ENCODE data around the gene LSG1.
"Not testable (repeated sequence)": the region's sequence is repeated elsewhere in the genome, so short reads cannot be mapped to it uniquely, and the experiment has no call there.

The LSG1 gene

GRCh38 chr3:194657439-194657838 is 14.6 kb downstream of the LSG1 start:
- no peak for DNase-seq (ENCODE audit: low read depth, low spot score)

DNA sequence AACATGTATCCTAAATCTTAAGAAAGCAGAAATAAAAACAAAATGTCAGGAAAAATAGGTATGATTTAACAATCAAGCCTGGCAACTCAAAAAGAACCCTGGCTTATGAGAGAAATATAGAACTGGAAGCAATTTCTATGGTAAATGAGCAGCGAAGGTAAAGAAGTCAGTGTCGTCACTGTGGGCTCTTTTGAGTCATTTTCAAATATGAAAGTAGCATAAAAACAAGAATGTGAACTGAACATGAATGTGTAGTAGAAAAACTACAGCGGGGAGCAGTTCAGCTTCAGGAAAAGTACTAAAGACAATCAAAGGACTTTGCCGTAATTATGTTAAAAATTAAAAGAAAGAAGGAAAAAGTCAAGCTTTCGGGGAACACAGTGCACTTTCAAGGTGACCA is 17.5 kb downstream of the LSG1 start:
- DNase-seq (ENCODE audit: low read depth, low spot score) = no peak

DNA sequence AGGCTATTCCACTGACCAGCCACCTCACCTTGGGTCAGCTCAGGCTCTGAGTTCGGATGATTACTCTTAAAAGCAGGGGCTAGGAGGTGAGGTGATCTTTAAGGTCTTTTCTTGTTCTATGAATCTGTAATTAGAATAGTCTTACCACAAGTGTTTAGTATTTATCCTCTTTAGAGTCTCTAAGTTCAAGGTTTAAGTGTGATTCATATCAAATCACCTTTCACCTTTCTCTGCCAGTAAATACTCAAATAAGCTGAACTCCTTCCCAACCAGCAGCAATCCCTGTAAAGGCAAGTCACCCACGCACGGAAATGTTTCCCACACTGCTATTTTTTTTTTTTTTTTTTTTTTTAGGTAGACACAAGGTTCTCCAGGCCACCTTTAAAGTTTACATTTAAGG is 24.2 kb downstream of the LSG1 start:
- DNase-seq (ENCODE audit: low read depth, low spot score) = no peak

DNA sequence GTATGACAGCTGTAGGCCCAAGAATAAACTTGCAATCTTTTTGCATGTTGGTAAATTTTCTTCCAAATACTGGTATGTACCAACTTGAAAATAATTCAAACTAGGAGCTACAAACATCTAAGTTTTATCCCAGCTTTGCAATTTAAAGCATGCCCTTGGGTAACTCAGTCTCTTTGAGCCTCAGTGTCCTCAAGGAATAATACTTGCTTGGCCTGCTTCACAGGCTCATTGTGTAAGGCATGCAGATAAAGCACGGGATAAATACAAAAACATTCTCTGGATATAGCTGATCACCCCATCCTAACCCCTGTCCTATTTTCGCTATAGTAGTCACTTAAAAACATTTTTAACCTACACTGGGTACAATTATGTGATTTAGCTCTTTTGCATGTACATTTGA is 29.2 kb downstream of the LSG1 start:
- DNase-seq (ENCODE audit: low read depth, low spot score) = no peak

- DNase-seq (ENCODE audit: low read depth, low spot score) = no peak
Observed at GRCh38 chr3:194640829-194641228, 31.2 kb downstream of the LSG1 start.

DNA sequence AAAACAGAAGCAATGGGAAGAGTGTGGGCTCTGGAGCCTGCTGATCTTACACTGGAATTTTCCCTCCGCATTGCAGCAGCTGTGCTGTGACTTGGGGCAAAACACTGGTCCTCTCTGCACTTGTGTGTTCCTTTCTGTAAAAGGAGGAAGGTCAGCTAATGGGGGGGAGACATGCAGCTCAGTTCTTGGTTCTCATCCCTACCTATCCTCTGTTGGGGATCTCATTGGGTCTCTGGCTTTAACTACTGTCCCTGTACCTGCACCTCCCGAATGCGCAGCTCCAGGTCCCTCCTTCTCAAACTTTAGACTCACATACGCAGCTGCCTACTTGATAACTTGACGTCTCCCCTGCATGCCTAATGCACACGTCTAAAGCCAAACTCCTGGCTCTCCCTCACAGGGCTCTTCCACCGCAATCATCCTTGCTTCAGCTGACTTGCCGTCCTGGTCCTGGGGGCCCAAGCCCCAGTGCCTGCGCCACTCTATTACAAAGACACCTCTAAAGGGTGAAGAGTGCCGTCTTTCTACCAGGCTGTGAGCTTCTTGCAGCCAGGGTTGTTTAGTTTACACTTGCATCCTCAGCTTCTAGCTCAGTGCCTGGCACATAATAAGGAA is 32.9 kb downstream of the LSG1 start:
- DNase-seq (ENCODE audit: low read depth, low spot score) = no peak

- DNase-seq (ENCODE audit: low read depth, low spot score) = no peak
Observed at GRCh38 chr3:194637541-194638400, 34.2 kb downstream of the LSG1 start.

- no peak for DNase-seq (ENCODE audit: low read depth, low spot score)
Observed at GRCh38 chr3:194637066-194637465, 34.9 kb downstream of the LSG1 start.

DNA sequence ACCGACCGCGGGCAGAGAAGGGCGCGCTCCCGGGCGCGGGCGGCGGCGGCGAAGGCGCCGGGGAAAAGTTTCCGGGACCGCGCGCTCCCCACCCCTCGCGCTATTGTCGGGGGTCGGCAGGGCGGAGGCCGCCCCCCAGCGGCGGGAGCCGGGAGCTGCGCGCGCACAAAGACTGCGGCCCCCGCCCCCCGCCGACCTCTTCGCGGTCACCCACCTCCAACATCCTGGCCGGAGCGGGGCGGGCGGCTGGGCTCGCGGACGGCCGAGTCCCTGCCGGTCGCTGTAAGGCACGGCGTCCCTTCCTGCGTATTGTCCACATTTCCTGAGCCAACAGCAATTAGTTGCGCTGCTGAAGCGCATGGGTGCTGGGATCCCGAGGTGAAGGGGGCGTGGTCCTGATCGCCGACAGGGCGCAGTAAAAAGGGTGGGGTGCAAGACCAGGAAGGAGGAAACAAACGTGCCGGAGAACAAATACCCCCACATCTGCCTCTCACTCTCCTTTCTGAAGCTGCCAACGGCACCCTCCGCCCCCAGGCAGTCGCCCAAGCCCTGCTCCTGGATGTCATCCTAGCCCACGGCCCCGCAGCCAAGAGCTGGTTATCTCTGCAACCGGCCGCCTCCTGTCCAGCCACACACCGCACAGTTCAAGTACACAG is 38.5 kb downstream of the LSG1 start, which contains the start of gene TMEM44:
Gene TMEM44, minus strand, starts transcription at position 71 of the 656 bp plus-strand sequence. CDS start 204 bp downstream, outside the sequence.
- no peak for DNase-seq (ENCODE audit: low read depth, low spot score)

DNA sequence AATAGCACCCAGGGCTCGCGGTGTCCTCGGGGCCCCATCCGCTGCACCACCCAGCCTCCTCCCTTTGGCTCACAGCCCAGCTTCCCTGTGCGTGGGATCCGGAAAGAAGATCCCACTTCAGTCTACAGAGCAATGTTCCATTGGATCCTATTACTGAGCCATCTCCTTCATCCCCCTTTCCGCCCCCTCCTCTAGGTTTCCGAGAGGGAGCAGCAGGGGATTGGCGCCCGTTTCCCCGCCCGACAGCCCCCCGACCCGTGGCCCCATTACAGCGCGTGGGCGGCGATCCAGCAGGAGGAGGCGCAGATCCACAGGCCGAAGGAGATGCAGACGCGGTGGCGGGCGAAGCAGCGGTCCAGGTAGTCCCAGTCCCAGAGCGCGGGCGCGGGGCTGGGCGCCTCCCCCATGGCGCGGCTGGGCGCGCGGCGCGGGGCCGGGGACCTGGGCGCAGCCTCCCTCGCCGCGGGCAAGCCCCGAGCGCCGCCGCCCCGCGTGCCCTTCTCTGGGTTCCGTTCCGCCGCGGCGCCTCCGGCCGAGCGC is 39.1 kb downstream of the LSG1 start:
- DNase-seq (ENCODE audit: low read depth, low spot score) = no peak

DNA sequence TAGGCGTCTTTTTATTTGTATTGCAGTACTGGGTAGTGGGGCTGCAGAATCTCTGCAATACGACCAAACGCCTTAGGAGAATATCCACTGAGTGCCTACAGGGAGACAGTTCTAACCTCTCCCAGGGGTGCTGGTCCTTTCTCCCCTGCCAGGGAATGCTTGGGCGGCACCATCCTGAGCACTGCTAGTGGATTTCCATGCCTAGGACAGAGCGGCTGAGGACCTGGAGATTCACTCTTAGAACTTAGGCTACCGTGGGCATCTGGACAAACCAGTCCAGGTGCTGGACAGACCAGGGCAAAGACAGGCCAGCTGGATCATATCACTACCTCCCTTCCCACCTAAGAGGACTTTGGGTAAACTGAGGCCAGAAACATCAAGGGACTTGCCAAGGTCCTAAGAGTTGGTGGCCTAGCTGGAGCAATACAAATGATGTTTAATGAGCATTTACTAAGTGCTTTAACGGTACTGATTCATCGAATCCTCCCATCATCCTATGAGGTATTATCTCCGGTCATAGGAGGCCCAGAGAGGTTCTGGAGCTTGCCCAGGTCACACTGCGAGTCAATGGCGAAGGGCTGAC is 39.7 kb downstream of the LSG1 start:
- no peak for DNase-seq (ENCODE audit: low read depth, low spot score)

DNA sequence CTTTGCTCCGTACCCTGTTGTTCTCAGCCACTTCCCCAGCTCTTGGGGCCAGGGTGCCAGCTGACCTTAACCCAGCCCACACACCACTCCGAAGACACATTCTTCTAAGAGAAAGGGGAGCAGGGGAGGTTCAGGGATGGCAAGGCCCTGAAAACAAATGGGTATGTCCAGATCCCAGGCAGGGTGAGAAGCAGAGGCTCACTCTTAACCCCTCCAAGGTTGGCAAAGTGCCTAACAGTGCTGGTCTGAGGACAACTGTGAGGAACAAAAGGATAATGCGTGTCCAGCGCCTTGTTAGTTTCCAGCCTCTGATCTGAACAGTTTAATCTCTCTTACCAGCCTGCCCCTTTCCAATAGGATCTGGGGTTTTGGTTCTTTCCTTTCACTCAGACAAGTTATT is 40.3 kb downstream of the LSG1 start:
- DNase-seq (ENCODE audit: low read depth, low spot score) = no peak

DNA sequence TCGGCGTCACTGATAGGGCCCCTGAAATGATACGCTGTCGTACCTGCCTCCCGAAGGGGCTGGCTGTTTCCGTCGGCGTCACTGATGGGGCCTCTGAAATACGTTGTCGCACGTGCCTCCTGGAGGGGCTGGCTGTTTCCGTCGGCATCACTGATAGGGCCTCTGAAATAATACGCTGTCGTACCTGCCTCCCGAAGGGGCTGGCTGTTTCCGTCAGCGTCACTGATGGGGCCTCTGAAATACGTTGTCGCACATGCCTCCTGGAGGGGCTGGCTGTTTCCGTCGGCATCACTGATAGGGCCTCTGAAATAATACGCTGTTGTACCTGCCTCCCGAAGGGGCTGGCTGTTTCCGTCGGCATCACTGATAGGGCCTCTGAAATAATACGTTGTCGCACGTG is 41.3 kb downstream of the LSG1 start:
- DNase-seq (ENCODE audit: low read depth, low spot score) = not testable (repeated sequence)

GRCh38 chr3:194624956-194625355 is 47.0 kb downstream of the LSG1 start:
- DNase-seq (ENCODE audit: low read depth, low spot score) = no peak

GRCh38 chr3:194623449-194624290 is 48.3 kb downstream of the LSG1 start:
- DNase-seq (ENCODE audit: low read depth, low spot score) = no peak

DNA sequence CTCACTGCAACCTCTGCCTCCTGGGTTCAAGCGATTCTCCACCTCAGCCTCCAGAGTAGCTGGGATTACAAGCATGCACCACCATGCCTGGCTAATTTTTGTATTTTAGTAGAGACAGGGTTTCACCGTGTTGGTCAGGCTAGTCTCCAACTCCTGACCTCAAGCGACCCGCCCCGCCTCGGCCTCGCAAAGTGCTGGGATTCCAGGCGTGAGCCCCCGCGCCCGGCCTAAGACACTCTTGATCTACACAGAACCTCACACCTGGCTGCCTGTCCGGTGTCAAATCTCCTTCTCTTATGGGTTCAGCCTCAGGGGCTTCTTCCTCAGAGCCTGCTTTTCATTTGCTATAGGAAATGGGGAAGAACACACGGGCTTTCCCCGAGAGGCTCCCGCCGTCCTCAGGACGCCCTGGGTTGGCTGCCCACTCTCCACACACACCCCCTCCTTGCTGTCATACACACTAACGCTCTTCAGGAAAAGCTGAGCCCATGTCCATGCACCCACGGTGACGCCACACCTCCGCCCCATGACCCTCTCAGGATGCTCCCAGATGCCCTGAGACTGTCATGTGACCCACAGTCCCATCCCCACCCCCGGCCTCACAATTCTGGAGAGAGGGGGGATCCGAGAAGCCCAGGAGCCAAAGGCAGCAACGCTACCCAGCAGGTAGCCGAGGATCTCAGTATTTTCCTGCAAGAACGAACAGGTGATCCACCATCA is 49.2 kb downstream of the LSG1 start:
- DNase-seq (ENCODE audit: low read depth, low spot score) = no peak

DNA sequence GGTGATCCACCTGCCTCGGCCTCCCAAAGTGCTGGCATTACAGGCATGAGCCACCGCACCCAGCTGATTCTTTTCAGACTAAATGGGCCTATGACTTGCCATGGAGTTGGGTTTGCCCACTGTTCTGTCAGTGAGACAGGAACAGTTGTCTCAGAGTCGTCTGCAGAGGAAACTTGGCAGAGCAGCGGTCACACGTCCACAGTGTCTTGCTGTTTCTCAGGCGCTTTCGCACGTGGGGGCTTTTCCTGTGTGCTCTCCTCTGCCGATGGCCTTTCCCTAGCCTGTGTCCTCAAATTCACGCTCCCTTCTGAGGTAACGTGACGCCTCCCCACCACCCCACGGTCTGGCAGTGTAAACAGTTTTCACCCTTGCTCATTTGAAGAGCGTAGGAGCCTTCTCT is 50.0 kb downstream of the LSG1 start:
- no peak for DNase-seq (ENCODE audit: low read depth, low spot score)

- DNase-seq (ENCODE audit: low read depth, low spot score) = no peak
Observed at GRCh38 chr3:194620196-194620595, 51.8 kb downstream of the LSG1 start.

DNA sequence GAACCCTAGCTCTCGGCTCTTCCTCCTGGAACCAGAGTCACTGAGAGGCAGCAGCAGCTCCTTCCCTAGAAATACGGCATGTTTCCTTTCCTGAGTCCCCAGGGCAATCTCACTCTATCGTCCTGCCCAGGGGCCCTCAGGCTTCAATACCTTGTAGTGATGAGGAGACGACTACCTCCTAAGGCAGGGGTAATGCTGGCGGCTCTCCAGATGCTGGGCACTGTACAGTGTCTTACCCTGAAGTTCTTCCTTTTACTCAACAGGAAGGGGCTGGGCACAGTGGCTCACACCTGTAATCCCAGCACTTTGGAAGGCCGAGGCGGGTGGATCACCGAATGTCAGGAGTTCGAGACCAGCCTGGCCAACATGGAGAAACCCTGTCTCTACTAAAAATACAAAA is 52.2 kb downstream of the LSG1 start:
- no peak for DNase-seq (ENCODE audit: low read depth, low spot score)

DNA sequence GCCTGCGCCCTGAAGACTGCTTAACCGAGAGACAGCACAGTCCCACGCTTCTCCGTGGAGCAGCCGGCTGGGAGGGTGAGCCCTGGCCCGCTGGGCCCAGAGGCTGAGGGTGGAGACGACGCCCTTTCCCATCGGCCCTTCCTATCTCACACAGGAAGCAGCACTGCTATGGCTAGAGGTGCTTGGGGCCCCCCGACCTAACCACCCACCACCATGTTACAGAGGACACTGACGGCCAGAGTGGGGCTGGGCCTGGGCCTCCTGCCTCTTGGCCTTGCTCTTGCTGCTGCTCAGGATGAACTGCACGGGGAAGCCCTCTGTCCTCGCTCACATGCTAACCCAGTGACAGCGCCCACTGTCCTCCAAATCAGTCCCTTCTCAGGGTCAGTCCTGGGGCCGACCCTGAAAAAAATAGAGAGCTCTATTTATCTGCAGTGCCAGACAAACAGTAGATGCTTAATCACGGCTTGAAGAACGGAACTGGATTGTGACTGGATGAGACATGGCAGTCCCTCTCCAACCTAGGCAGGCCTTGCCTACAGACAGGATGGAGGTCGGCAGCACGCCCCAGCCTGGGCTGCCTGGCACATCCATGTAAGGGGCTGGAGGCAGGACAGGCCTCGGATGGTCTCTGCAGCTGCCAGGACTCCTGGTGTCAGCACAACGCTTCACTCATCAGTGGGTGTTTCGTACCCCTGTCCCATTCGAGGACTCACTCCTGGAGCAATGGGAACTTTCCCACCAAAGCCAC is 53.0 kb downstream of the LSG1 start:
- no peak for DNase-seq (ENCODE audit: low read depth, low spot score)
